Lower leg skin (tissue), 3 donors: ENCODE measurements around the gene ZDHHC14.

Experiments
- POLR2A ChIP-seq, 2 donors: fragments of 450-650 bp; IDR thresholded peaks; one replicate each; pipeline ENCODE4 v1.6.1; 2016 to 2017; ENCODE audit warnings: antibody characterized with exemption in 2 of 2, mild to moderate bottlenecking in 1 of 2, moderate library complexity in 1 of 2
- TF ChIP-seq, protein P1 (sequence below), 3 donors: fragments of 450-650 bp; IDR thresholded peaks; one replicate each; pipeline ENCODE4 v1.5.1; 2016; ENCODE audit warnings: antibody characterized with exemption in 3 of 3, mild to moderate bottlenecking in 3 of 3, moderate library complexity in 2 of 3

DNA sequence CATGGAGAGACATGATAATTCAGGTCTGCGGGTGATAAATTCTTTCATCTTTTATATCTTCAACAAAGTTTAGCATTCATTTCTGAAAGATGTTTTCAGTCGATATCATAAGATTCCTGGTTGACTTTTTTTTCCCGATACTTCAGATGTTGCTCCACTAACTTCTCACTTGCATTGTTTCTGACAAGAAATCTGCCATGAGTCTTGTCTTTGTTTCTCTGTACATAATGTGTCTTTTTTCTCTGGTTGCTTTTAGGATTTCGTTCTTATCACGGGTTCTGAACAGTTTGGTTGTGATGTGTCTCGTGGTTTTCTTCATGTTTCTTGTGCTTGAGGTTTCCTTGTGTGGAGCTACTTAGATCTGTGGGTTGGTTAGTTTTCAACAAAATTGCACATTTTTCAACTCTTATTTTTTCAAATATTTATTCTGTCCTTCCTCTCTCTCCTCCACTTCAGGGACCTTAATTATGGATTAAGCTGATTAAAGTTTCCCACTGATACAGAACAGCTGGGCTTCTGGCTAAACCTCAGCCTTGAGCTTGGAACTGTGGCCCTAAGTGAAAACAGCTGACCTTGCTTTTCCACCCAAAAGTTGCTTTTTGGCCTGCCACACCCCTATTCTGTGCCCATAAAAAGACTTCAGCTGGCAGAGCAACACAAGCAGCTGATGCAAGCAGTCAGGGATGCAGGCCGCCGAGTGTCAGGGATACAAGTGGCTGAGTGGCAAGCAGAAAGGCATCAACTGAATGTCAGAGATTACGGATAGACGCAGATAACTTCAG, 344.2 kb downstream of the ZDHHC14 start:
- TF ChIP-seq POLR2A (IDR thresholded peaks at IDR 0.05) = no peak
- TF ChIP-seq, protein P1, sequence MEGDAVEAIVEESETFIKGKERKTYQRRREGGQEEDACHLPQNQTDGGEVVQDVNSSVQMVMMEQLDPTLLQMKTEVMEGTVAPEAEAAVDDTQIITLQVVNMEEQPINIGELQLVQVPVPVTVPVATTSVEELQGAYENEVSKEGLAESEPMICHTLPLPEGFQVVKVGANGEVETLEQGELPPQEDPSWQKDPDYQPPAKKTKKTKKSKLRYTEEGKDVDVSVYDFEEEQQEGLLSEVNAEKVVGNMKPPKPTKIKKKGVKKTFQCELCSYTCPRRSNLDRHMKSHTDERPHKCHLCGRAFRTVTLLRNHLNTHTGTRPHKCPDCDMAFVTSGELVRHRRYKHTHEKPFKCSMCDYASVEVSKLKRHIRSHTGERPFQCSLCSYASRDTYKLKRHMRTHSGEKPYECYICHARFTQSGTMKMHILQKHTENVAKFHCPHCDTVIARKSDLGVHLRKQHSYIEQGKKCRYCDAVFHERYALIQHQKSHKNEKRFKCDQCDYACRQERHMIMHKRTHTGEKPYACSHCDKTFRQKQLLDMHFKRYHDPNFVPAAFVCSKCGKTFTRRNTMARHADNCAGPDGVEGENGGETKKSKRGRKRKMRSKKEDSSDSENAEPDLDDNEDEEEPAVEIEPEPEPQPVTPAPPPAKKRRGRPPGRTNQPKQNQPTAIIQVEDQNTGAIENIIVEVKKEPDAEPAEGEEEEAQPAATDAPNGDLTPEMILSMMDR (IDR thresholded peaks at IDR 0.05) = no peak
